GM23338 (cell line): ENCODE measurements around the gene MYO5C. TPM values are rescaled to one million over a fixed set of nuclear protein-coding genes. Genes with fewer than 3 reads are reported as not detected.

Experiments
- ATAC-seq: fragments of 200-7000 bp; cut with Tn5 transposase; 3 replicates; pipeline ENCODE4 v1.9.1; 2020
- DNase-seq: peaks from one replicate; pipeline ENCODE4 v3.0.0-alpha.2; 2015; ENCODE audit warnings: low spot score
- H2AFZ ChIP-seq: fragments of 200-600 bp; sonication (generic); 2 replicates; pipeline ENCODE4 v1.8.0; 2016; ENCODE audit warnings: antibody characterized with exemption, mild to moderate bottlenecking, moderate library complexity
- H3F3A ChIP-seq: fragments of 200-600 bp; sonication (generic); replicated peaks from 2 replicates; pipeline ENCODE4 v1.8.0; 2017; ENCODE audit warnings: antibody characterized with exemption, mixed run types, low read depth
- H3K27ac ChIP-seq: fragments of 200-600 bp; sonication (generic); 2 replicates; pipeline ENCODE4 v1.6.1; 2016; ENCODE audit warnings: low read depth
- H3K27me3 ChIP-seq: fragments of 200-600 bp; sonication (generic); 2 replicates; pipeline ENCODE4 v1.8.0; 2016; ENCODE audit warnings: mild to moderate bottlenecking, mixed run types, moderate library complexity; ENCODE audit not compliant: insufficient read depth
- H3K36me3 ChIP-seq: fragments of 200-600 bp; sonication (generic); 2 replicates; pipeline ENCODE4 v1.8.0; 2016; ENCODE audit warnings: mild to moderate bottlenecking; ENCODE audit not compliant: insufficient read depth
- H3K4me1 ChIP-seq: fragments of 200-600 bp; sonication (generic); 2 replicates; pipeline ENCODE4 v1.8.0; 2016; ENCODE audit warnings: mild to moderate bottlenecking, moderate library complexity; ENCODE audit not compliant: insufficient read depth
- H3K4me2 ChIP-seq: fragments of 200-600 bp; sonication (generic); 2 replicates; pipeline ENCODE4 v1.7.1; 2017; ENCODE audit warnings: mixed run types
- H3K4me3 ChIP-seq: fragments of 200-600 bp; sonication (generic); 2 replicates; pipeline ENCODE4 v1.6.1; 2016; ENCODE audit warnings: mixed run types
- H3K79me2 ChIP-seq: fragments of 200-600 bp; sonication (generic); replicated peaks from 2 replicates; pipeline ENCODE4 v1.8.0; 2017; ENCODE audit warnings: mild to moderate bottlenecking; ENCODE audit not compliant: insufficient read depth
- H3K9me2 ChIP-seq: fragments of 200-600 bp; sonication (generic); 2 replicates; pipeline ENCODE4 v1.8.0; 2017; ENCODE audit not compliant: insufficient read depth
- H4K20me1 ChIP-seq: fragments of 200-600 bp; sonication (generic); replicated peaks from 2 replicates; pipeline ENCODE4 v1.8.0; 2017; ENCODE audit warnings: mild to moderate bottlenecking; ENCODE audit not compliant: insufficient read depth
- H3K27ac Mint-ChIP-seq: 2 replicates; pipeline ENCODE4 v1.8.0; 2020; ENCODE audit warnings: inconsistent platforms, mild to moderate bottlenecking, moderate library complexity, mixed read lengths
- H3K27me3 Mint-ChIP-seq: 3 replicates; pipeline ENCODE4 v1.8.0; 2022; ENCODE audit warnings: low read depth, mild to moderate bottlenecking, moderate library complexity, mixed read lengths, inconsistent platforms; ENCODE audit not compliant: insufficient read depth, poor library complexity
- H3K36me3 Mint-ChIP-seq: 3 replicates; pipeline ENCODE4 v1.8.0; 2021; ENCODE audit warnings: low read depth, mild to moderate bottlenecking, inconsistent platforms, moderate library complexity, mixed read lengths
- H3K4me1 Mint-ChIP-seq: 3 replicates; pipeline ENCODE4 v1.8.0; 2020; ENCODE audit warnings: mild to moderate bottlenecking, inconsistent platforms, mixed read lengths
- H3K4me3 Mint-ChIP-seq: 3 replicates; pipeline ENCODE4 v1.8.0; 2021; ENCODE audit warnings: moderate library complexity, mild to moderate bottlenecking, inconsistent platforms, mixed read lengths
- H3K9me3 Mint-ChIP-seq: 3 replicates; pipeline ENCODE4 v1.8.0; 2020; ENCODE audit warnings: moderate library complexity, mild to moderate bottlenecking, inconsistent platforms, mixed read lengths
- CREB1 ChIP-seq: fragments of 250-450 bp; sonication (Bioruptor Pico); IDR thresholded peaks from 2 replicates; pipeline ENCODE4 v1.5.0; 2020; ENCODE audit warnings: low read depth, mild to moderate bottlenecking, moderate library complexity
- EZH2 ChIP-seq: fragments of 200-600 bp; sonication (generic); IDR thresholded peaks from one replicate; pipeline ENCODE4 v1.8.0; 2017; ENCODE audit warnings: antibody characterized with exemption, mild to moderate bottlenecking, low read depth; ENCODE audit not compliant: unreplicated experiment
- POLR2AphosphoS5 ChIP-seq: IDR thresholded peaks from 2 replicates; pipeline ENCODE4 v1.6.1; 2016; ENCODE audit warnings: antibody characterized with exemption, low read depth
- STAT1 ChIP-seq: IDR thresholded peaks from one replicate; pipeline ENCODE4 v1.6.1; 2016; ENCODE audit warnings: antibody characterized with exemption; ENCODE audit not compliant: unreplicated experiment
- ZNF114 ChIP-seq: fragments of 250-450 bp; sonication (Bioruptor Pico); IDR thresholded peaks from 2 replicates; pipeline ENCODE4 v1.5.0; 2020; ENCODE audit warnings: mild to moderate bottlenecking, moderate library complexity
- ZNF331 ChIP-seq: fragments of 250-450 bp; sonication (Bioruptor Pico); IDR thresholded peaks from 2 replicates; pipeline ENCODE4 v1.5.0; 2020; ENCODE audit warnings: low read depth, mild to moderate bottlenecking, moderate library complexity
- ZNF462 ChIP-seq: fragments of 250-450 bp; sonication (Bioruptor Pico); IDR thresholded peaks from 2 replicates; pipeline ENCODE4 v1.5.0; 2020; ENCODE audit warnings: mild to moderate bottlenecking, moderate library complexity
- polyA plus RNA-seq: library from polyadenylated mRNA; unstranded; fragments of >200 nt; fragmentation: Nextera tagmentation; extraction: Ambion mirVana; gene quantifications from 2 replicates; pipeline ENCODE4 v1.2.1, GENCODE V29; 2016
- total RNA-seq: library from RNA; depleted of rRNA; stranded (reverse); fragments of >200 nt; shearing (Covaris generic); gene quantifications from 2 replicates; pipeline ENCODE4 v1.2.3, GENCODE V29; 2014
- TF ChIP-seq, protein P1 (sequence below), 2 experiments: fragments of 200-600 bp in 1 of 2; sonication (generic) in 1 of 2; conservative IDR thresholded peaks; 2 replicates each; pipeline versions ENCODE4 v1.5.1 to v1.6.1; 2016 to 2017; ENCODE audit warnings: antibody characterized with exemption in 2 of 2, low read depth in 2 of 2, mild to moderate bottlenecking in 2 of 2, moderate library complexity in 1 of 2
- TF ChIP-seq, protein P2 (sequence below): IDR thresholded peaks from 2 replicates; pipeline ENCODE4 v1.6.1; 2016; ENCODE audit warnings: antibody characterized with exemption

The MYO5C gene
- total and polyA plus RNA-seq, 2 experiments from 2014 or later, result 7.9 to 28.8 TPM

DNA sequence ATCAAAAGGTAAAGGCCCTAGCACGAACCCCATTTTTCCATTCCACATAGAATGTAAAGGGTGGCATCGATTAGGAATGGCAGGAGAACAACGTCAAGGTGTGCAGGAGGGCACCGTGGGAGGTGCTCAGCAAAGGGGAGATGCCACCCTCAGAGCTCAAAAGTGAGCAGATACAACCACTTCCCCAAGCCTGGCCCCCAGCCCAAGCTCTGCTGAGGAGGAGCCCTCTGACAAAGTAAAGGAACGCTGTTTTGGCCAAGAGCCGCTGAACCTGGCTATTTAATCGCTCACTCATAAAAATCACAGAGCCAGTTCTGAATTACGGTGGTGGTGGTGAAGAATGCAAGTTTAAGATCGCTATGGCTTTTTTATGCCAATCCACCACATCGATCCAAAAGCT is 116.8 kb downstream of the MYO5C start (continued):
- TF ChIP-seq ZNF462 (CRISPR knock-in tag) (no peak), CREB1 (CRISPR knock-in tag) (no peak), ZNF331 (no peak), STAT1 (no peak), ZNF114 (CRISPR knock-in tag) (no peak), EZH2 (no peak)

GRCh38 chr15:52172869-52173268 is 122.7 kb downstream of the MYO5C start:
- peaks cover 18% of the 10 kb centered on the region for H3K4me1 Mint-ChIP-seq
- H3K4me3 Mint-ChIP-seq, result no peak overlapping the region
- no peak for DNase-seq
- Histone ChIP-seq H3K36me3 (no peaks in the 10 kb centered on the region), H3F3A (no peaks in the 10 kb centered on the region), H3K4me1 (peaks cover under 1% of the 10 kb centered on the region; the same call in 1 of the 2 replicates), H4K20me1 (peaks cover under 1% of the 10 kb centered on the region), H3K27me3 (no peaks in the 10 kb centered on the region), H3K4me2 (no peak overlapping the region), H3K79me2 (peaks cover 59% of the 10 kb centered on the region), H3K9me2 (no peaks in the 10 kb centered on the region), H2AFZ (no peak overlapping the region), H3K4me3 (no peak overlapping the region), H3K27ac (no peak overlapping the region)
- no peak for ATAC-seq
- no peaks in the 10 kb centered on the region for H3K9me3 Mint-ChIP-seq
- no peak overlapping the region for H3K27ac Mint-ChIP-seq
- no peaks in the 10 kb centered on the region for H3K36me3 Mint-ChIP-seq
- peaks cover 4% of the 10 kb centered on the region for H3K27me3 Mint-ChIP-seq
- TF ChIP-seq, protein P1, sequence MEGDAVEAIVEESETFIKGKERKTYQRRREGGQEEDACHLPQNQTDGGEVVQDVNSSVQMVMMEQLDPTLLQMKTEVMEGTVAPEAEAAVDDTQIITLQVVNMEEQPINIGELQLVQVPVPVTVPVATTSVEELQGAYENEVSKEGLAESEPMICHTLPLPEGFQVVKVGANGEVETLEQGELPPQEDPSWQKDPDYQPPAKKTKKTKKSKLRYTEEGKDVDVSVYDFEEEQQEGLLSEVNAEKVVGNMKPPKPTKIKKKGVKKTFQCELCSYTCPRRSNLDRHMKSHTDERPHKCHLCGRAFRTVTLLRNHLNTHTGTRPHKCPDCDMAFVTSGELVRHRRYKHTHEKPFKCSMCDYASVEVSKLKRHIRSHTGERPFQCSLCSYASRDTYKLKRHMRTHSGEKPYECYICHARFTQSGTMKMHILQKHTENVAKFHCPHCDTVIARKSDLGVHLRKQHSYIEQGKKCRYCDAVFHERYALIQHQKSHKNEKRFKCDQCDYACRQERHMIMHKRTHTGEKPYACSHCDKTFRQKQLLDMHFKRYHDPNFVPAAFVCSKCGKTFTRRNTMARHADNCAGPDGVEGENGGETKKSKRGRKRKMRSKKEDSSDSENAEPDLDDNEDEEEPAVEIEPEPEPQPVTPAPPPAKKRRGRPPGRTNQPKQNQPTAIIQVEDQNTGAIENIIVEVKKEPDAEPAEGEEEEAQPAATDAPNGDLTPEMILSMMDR (conservative IDR thresholded peaks at IDR 0.05; ENCODE audit: low read depth in 2 of 2), result no peak
- TF ChIP-seq, protein P2, sequence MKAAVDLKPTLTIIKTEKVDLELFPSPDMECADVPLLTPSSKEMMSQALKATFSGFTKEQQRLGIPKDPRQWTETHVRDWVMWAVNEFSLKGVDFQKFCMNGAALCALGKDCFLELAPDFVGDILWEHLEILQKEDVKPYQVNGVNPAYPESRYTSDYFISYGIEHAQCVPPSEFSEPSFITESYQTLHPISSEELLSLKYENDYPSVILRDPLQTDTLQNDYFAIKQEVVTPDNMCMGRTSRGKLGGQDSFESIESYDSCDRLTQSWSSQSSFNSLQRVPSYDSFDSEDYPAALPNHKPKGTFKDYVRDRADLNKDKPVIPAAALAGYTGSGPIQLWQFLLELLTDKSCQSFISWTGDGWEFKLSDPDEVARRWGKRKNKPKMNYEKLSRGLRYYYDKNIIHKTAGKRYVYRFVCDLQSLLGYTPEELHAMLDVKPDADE, result no peak
- no peak for TF ChIP-seq POLR2AphosphoS5
- TF ChIP-seq ZNF331, result no peak
